HepG2 (cell line): Measurements from ENCODE around the gene TNFRSF1B. TPM values are rescaled to one million over a fixed set of nuclear protein-coding genes. Genes with fewer than 3 reads are reported as not detected.
A peak's percentile ranks its signal among the peaks of the same experiment; 100 is the strongest.

Experiments used
- ATAC-seq: fragments of 200-7000 bp; cut with Tn5 transposase; 3 replicates; pipeline ENCODE4 v1.9.1; 2020; ENCODE audit warnings: mild to moderate bottlenecking, moderate library complexity
- Bru-seq: library from RNA; stranded (reverse); fragments of 400-500 nt; gene quantifications from one replicate; lab custom pipeline; 2021; lab: Mats Ljungman, UMichigan
- BruChase-seq, 2 experiments: library from RNA; stranded (reverse); fragments of 400-500 nt; gene quantifications; one replicate each; lab custom pipeline; 2021; lab: Mats Ljungman, UMichigan
- BruUV-seq: library from RNA; stranded (reverse); fragments of 400-500 nt; replicated peaks from 2 replicates; lab custom pipeline; 2021; lab: Mats Ljungman, UMichigan
- CTCF ChIA-PET: fragments of 300-600 bp; formaldehyde crosslinking; extraction: SDS; loops from one replicate; lab custom pipeline; 2021; ENCODE audit warnings: low total read pairs, inconsistent platforms, low intra/inter-chr PET ratio; lab: Yijun Ruan, JAX
- POLR2A ChIA-PET: fragments of 350-600 bp; sonication (Branson Sonifier 250); formaldehyde crosslinking; loops from one replicate; lab custom pipeline; 2020; ENCODE audit warnings: antibody characterized with exemption, inconsistent platforms; lab: Yijun Ruan, JAX
- DNase-seq: peaks from one replicate; pipeline ENCODE4 v3.0.0-alpha.2; 2015; ENCODE audit warnings: low spot score
- FAIRE-seq: peaks from 3 replicates; lab custom pipeline; 2011; peaks lifted over from hg19 to GRCh38; lab: Jason Lieb, UNC
- H2AFZ ChIP-seq: one replicate; pipeline ENCODE4 v1.6.1; 2011; ENCODE audit warnings: low read length, inconsistent platforms
- H3K27ac ChIP-seq: fragments of 300-600 bp; 3 replicates; pipeline ENCODE4 v1.8.0; 2011; ENCODE audit warnings: mixed run types, mild to moderate bottlenecking, mixed read lengths, low read length, inconsistent platforms; ENCODE audit not compliant: insufficient read depth; ENCODE audit errors: extremely low read length
- H3K27me3 ChIP-seq, 2 experiments: fragments of 200-600 bp in 1 of 2; 2 replicates in 1 of 2; 3 replicates in 1 of 2; pipeline versions ENCODE4 v1.6.0 to v1.8.0; 2011; ENCODE audit warnings: low read length in 2 of 2, mild to moderate bottlenecking in 2 of 2, moderate library complexity in 2 of 2, inconsistent platforms in 1 of 2; ENCODE audit not compliant: insufficient read depth in 2 of 2, control insufficient read depth in 1 of 2
- H3K36me3 ChIP-seq, 2 experiments: fragments of 200-600 bp in 1 of 2; replicated peaks in 1 of 2; 2 replicates in 1 of 2; 3 replicates in 1 of 2; pipeline versions ENCODE4 v1.5.1 to v1.8.0; 2011; ENCODE audit warnings: low read length in 2 of 2, inconsistent platforms in 1 of 2; ENCODE audit not compliant: insufficient read depth in 2 of 2, control insufficient read depth in 1 of 2
- H3K4me1 ChIP-seq: 2 replicates; pipeline ENCODE4 v1.5.1; 2012; ENCODE audit warnings: low read length, inconsistent platforms; ENCODE audit not compliant: insufficient read depth
- H3K4me2 ChIP-seq: 2 replicates; pipeline ENCODE4 v1.6.0; 2011; ENCODE audit warnings: low read depth, low read length, inconsistent platforms
- H3K4me3 ChIP-seq, 3 experiments: fragments of 200-600 bp in 1 of 3; sonication (generic), shearing (Covaris generic) in 1 of 3; replicated peaks in 1 of 3; 2 replicates each; pipeline ENCODE4 v1.5.1; 2011 to 2016; ENCODE audit warnings: low read length in 3 of 3, inconsistent platforms in 2 of 3, low read depth in 2 of 3, mild to moderate bottlenecking in 2 of 3, control low read depth in 1 of 3, mixed read lengths in 1 of 3; ENCODE audit not compliant: insufficient read depth in 1 of 3
- H3K79me2 ChIP-seq: one replicate; pipeline ENCODE4 v1.6.1; 2011; ENCODE audit warnings: low read length, inconsistent platforms; ENCODE audit not compliant: insufficient read depth
- H3K9ac ChIP-seq: 2 replicates; pipeline ENCODE4 v1.6.0; 2011; ENCODE audit warnings: mild to moderate bottlenecking, low read depth, low read length, inconsistent platforms; ENCODE audit not compliant: insufficient read depth
- H3K9me3 ChIP-seq: 2 replicates; pipeline ENCODE4 v1.5.1; 2012; ENCODE audit warnings: mild to moderate bottlenecking, low read length
- H4K20me1 ChIP-seq: 2 replicates; pipeline ENCODE4 v1.6.0; 2011; ENCODE audit warnings: inconsistent platforms, mild to moderate bottlenecking, low read length, moderate library complexity; ENCODE audit not compliant: insufficient read depth
- MED1 ChIP-seq: sonication (generic); formaldehyde crosslinking; IDR thresholded peaks from 2 replicates; pipeline ENCODE4 v1.4.0; 2020; ENCODE audit warnings: missing genetic modification reagents
- TFDP1 ChIP-seq: IDR thresholded peaks from 2 replicates; pipeline ENCODE4 v1.6.1; 2016; ENCODE audit warnings: missing compliant biosample characterization, missing genetic modification reagents, borderline replicate concordance
- ZNF768 ChIP-seq: sonication (generic); formaldehyde crosslinking; IDR thresholded peaks from 2 replicates; pipeline ENCODE4 v1.4.0; 2020; ENCODE audit warnings: missing genetic modification reagents
- WGBS: methylation state at CpG from one replicate; pipeline ENCODE4 v1.1.6; 2017; ENCODE audit warnings: low lambda C conversion rate; 5-methylcytosine and 5-hydroxymethylcytosine counted together
- in situ Hi-C: cut with HindIII; loops from 2 replicates; pipeline ENCODE4 v1.10.0; 2017; ENCODE audit warnings: low pct_unique_long_range_greater_than_20kb; ENCODE audit not compliant: extremely low pct_ligation_motif_present
- intact Hi-C: fragments of 100-400 bp; cut with micrococcal nuclease; formaldehyde crosslinking; loops from one replicate; pipeline ENCODE4 v1.10.0; 2022; ENCODE audit not compliant: unreplicated experiment
- long read RNA-seq, 2 experiments: library from RNA in 1 of 2; library from polyadenylated mRNA in 1 of 2; stranded (forward) in 1 of 2; unstranded in 1 of 2; transcript quantifications; one replicate each; pipeline ENCODE4 v2.0.0, GENCODE V29; 2019 to 2022
- polyA minus RNA-seq, 3 experiments: library from RNA; depleted of rRNA, polyadenylated mRNA; stranded (reverse); fragments of >200 nt; gene quantifications; 2 replicates each; pipeline ENCODE4 v1.2.3, GENCODE V29; 2011; ENCODE audit warnings: low replicate concordance in 1 of 3
- polyA plus RNA-seq, 8 experiments: library from polyadenylated mRNA; depleted of rRNA in 3 of 8; stranded (reverse) in 7 of 8; unstranded in 1 of 8; fragments of >200 nt; fragmentation: Illumina TruSeq in 4 of 8; extraction: Trizol in 4 of 8; gene quantifications; 2 replicates each; pipeline versions ENCODE4 v1.2.1 to v1.2.3, GENCODE V29; 2011 to 2016; ENCODE audit warnings: low read depth in 4 of 8, missing spikeins in 1 of 8, mixed read lengths in 1 of 8; ENCODE audit not compliant: insufficient read depth in 1 of 8
- total RNA-seq, 5 experiments: library from RNA; depleted of rRNA; stranded (reverse); fragments of >200 nt; fragmentation: Illumina TruSeq; extraction: Trizol; gene quantifications; 2 replicates each; pipeline ENCODE4 v1.2.3, GENCODE V29; 2016; ENCODE audit warnings: low read depth in 1 of 5
- TF ChIP-seq, protein P1 (sequence below): sonication (generic); formaldehyde crosslinking; IDR thresholded peaks from 2 replicates; pipeline ENCODE4 v1.5.1; 2020; ENCODE audit warnings: mild to moderate bottlenecking, missing genetic modification reagents, moderate library complexity

TNFRSF1B gene
- 0.04 TPM in 1 of 2 replicates, not detected in the other for total RNA-seq (2016; rRNA removed; fragmentation: Illumina TruSeq; extraction: Trizol)
- total RNA-seq (2016; cell fraction: cytosol; rRNA removed; fragmentation: Illumina TruSeq; extraction: Trizol; ENCODE audit: low read depth): not detected in 2 replicates
- total RNA-seq (2016; cell fraction: insoluble cytoplasmic fraction; rRNA removed; fragmentation: Illumina TruSeq; extraction: Trizol): not detected in 2 replicates
- not detected in 2 replicates for total RNA-seq (2016; cell fraction: membrane; rRNA removed; fragmentation: Illumina TruSeq; extraction: Trizol)
- total RNA-seq (2016; cell fraction: nucleus; rRNA removed; fragmentation: Illumina TruSeq; extraction: Trizol): not detected in 2 replicates
- 0.11 and 0.29 TPM in 2 replicates for polyA plus RNA-seq (2011; rRNA removed)
- 0.05 and 0.07 TPM in 2 replicates for polyA plus RNA-seq (2011; cell fraction: cytosol; rRNA removed)
- 0.05 TPM in 2 replicates for polyA plus RNA-seq (2011; cell fraction: nucleus; rRNA removed)
- polyA plus RNA-seq (2012): not detected in 2 replicates
- not detected in 2 replicates for polyA plus RNA-seq (2016; cell fraction: cytosol; fragmentation: Illumina TruSeq; extraction: Trizol; ENCODE audit: low read depth)
- polyA plus RNA-seq (2016; cell fraction: insoluble cytoplasmic fraction; fragmentation: Illumina TruSeq; extraction: Trizol; ENCODE audit: low read depth): not detected in 2 replicates
- not detected in 2 replicates for polyA plus RNA-seq (2016; cell fraction: membrane; fragmentation: Illumina TruSeq; extraction: Trizol; ENCODE audit: low read depth)
- polyA plus RNA-seq (2016; cell fraction: nucleus; fragmentation: Illumina TruSeq; extraction: Trizol; ENCODE audit: insufficient read depth, low read depth): not detected in 2 replicates
- polyA minus RNA-seq (2011; rRNA and poly(A)+ RNA removed; ENCODE audit: low replicate concordance): 0.14 and 1.1 TPM in 2 replicates
- polyA minus RNA-seq (2011; cell fraction: cytosol; rRNA and poly(A)+ RNA removed): not detected in 2 replicates
- 0.90 TPM in 1 of 2 replicates, not detected in the other for polyA minus RNA-seq (2011; cell fraction: nucleus; rRNA and poly(A)+ RNA removed)
- Bru-seq, nascent RNA: percentile 8 among the genes with signal in this experiment
- BruChase-seq, experiment 1, labeled RNA remaining after a 6-hour chase: percentile 13 among the genes with signal in this experiment
- BruChase-seq, experiment 2, labeled RNA remaining after a 2-hour chase: not detected
- long read RNA-seq, experiment 1: 0 reads
- long read RNA-seq, experiment 2: 0 reads

GRCh38 chr1:12166834-12167492 lies at the start of gene TNFRSF1B:
Gene TNFRSF1B, plus strand, starts transcription at chr1:12166991. Its CDS starts 101 bp downstream, at chr1:12167092.
- H3K27ac ChIP-seq: no peak within 1 kb of the TSS
- H3K36me3 ChIP-seq: no peaks in the 10 kb centered on the region
- H3K9me3 ChIP-seq: no peaks in the 10 kb centered on the region
- H3K4me1 ChIP-seq: peaks cover 1% of the 10 kb centered on the region; the same call in 1 of the 2 replicates
- H3K9ac ChIP-seq: no peak within 1 kb of the TSS
- 0 out of 2 replicates have a peak within 1 kb of the TSS, but pooled peaks have one; percentile 18 for H3K4me2 ChIP-seq
- intact Hi-C loops: no loop called here
- H2AFZ ChIP-seq: no peak within 1 kb of the TSS
- in situ Hi-C loops: no loop called here
- ATAC-seq: peak; percentile 20; the same call in 1 of the 3 replicates
- H3K27me3 ChIP-seq: peaks cover 0 to 16% of the 10 kb centered on the region in 2 experiments; a peak in 2 of 5 replicates
- no peak within 1 kb of the TSS; a peak in 1 of 6 replicates for H3K4me3 ChIP-seq
- H4K20me1 ChIP-seq: no peaks in the 10 kb centered on the region
- H3K79me2 ChIP-seq: no peaks in the 10 kb centered on the region
- CTCF ChIA-PET: no interaction called here
- WGBS: 63% methylated on average over 33 of the region's 79 CpGs
- TF ChIP-seq TFDP1 (CRISPR knock-in tag) (peak; percentile 28; the same call in 1 of the 2 replicates), ZNF768 (0 out of 2 replicates have a peak, but pooled peaks have one; percentile 16), MED1 (CRISPR knock-in tag) (no peak)
- TF ChIP-seq, protein P1, sequence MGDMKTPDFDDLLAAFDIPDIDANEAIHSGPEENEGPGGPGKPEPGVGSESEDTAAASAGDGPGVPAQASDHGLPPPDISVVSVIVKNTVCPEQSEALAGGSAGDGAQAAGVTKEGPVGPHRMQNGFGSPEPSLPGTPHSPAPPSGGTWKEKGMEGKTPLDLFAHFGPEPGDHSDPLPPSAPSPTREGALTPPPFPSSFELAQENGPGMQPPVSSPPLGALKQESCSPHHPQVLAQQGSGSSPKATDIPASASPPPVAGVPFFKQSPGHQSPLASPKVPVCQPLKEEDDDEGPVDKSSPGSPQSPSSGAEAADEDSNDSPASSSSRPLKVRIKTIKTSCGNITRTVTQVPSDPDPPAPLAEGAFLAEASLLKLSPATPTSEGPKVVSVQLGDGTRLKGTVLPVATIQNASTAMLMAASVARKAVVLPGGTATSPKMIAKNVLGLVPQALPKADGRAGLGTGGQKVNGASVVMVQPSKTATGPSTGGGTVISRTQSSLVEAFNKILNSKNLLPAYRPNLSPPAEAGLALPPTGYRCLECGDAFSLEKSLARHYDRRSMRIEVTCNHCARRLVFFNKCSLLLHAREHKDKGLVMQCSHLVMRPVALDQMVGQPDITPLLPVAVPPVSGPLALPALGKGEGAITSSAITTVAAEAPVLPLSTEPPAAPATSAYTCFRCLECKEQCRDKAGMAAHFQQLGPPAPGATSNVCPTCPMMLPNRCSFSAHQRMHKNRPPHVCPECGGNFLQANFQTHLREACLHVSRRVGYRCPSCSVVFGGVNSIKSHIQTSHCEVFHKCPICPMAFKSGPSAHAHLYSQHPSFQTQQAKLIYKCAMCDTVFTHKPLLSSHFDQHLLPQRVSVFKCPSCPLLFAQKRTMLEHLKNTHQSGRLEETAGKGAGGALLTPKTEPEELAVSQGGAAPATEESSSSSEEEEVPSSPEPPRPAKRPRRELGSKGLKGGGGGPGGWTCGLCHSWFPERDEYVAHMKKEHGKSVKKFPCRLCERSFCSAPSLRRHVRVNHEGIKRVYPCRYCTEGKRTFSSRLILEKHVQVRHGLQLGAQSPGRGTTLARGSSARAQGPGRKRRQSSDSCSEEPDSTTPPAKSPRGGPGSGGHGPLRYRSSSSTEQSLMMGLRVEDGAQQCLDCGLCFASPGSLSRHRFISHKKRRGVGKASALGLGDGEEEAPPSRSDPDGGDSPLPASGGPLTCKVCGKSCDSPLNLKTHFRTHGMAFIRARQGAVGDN (CRISPR knock-in tag): peak; percentile 33; the same call in 1 of the 2 replicates
- BruUV-seq: no TSS peak
- DNase-seq: no peak
- POLR2A ChIA-PET: no interaction called here
- no peak for FAIRE-seq
